Measurements from ENCODE around the gene IFT25. TPM values are rescaled to one million over a fixed set of nuclear protein-coding genes. Genes with fewer than 3 reads are reported as not detected.

IFT25 gene
- total RNA-seq, 1 experiment from 2014 or later, result 128 TPM

- Histone ChIP-seq H3K4me3 (no peak overlapping the region), H3K4me2 (no peak overlapping the region), H3K79me2 (ENCODE audit: low read depth) (peaks cover 28% of the 10 kb centered on the region), H3K27me3 (ENCODE audit: insufficient read depth, low read depth) (no peaks in the 10 kb centered on the region), H3K4me1 (replicated peaks; ENCODE audit: insufficient read depth) (peaks cover 26% of the 10 kb centered on the region), H2AFZ (no peak overlapping the region), H3K9me3 (ENCODE audit: insufficient read depth, low read depth) (no peaks in the 10 kb centered on the region), H4K20me1 (ENCODE audit: insufficient read depth) (no peaks in the 10 kb centered on the region), H3K9me2 (ENCODE audit: insufficient read depth) (no peaks in the 10 kb centered on the region), H3F3A (ENCODE audit: insufficient read depth, low read depth) (peaks cover 47% of the 10 kb centered on the region), H3K36me3 (ENCODE audit: low read depth) (peaks cover 29% of the 10 kb centered on the region; the same call in 1 of the 2 replicates), H3K27ac (no peak overlapping the region; the same call in 1 of the 2 replicates)
- POLR2A ChIA-PET (ENCODE audit: unreplicated experiment), result no interaction called here
- intact Hi-C loops (cut with micrococcal nuclease; ENCODE audit: unreplicated experiment), result no loop called here
- TF ChIP-seq EZH2 (IDR thresholded peaks at IDR 0.05; ENCODE audit: low read depth), result no peak
- no peak for TF ChIP-seq CTCF (conservative IDR thresholded peaks at IDR 0.05)
- BruUV-seq (replicated peaks), result no TSS peak
- CTCF ChIA-PET, result no interaction called here
- DNase-seq, result no peak
Measured at GRCh38 chr1:53954128-53954527, 8.6 kb upstream of the IFT25 start.

GRCh38 chr1:53951697-53952096 is 6.2 kb upstream of the IFT25 start:
- H3F3A ChIP-seq (ENCODE audit: insufficient read depth, low read depth), result peaks cover 41% of the 10 kb centered on the region
- TF ChIP-seq CTCF (conservative IDR thresholded peaks at IDR 0.05), result no peak
- TF ChIP-seq EZH2 (IDR thresholded peaks at IDR 0.05; ENCODE audit: low read depth), result no peak
- no peak for DNase-seq
- no peak overlapping the region for H3K4me2 ChIP-seq
- H3K9me3 ChIP-seq (ENCODE audit: insufficient read depth, low read depth), result no peaks in the 10 kb centered on the region
- intact Hi-C loops (cut with micrococcal nuclease; ENCODE audit: unreplicated experiment), result no loop called here
- ChIA-PET CTCF (no interaction called here), POLR2A (ENCODE audit: unreplicated experiment) (no interaction called here)
- no peaks in the 10 kb centered on the region for H4K20me1 ChIP-seq (ENCODE audit: insufficient read depth)
- no peaks in the 10 kb centered on the region for H3K27me3 ChIP-seq (ENCODE audit: insufficient read depth, low read depth)
- no peak overlapping the region for H2AFZ ChIP-seq
- H3K36me3 ChIP-seq (ENCODE audit: low read depth), result peaks cover 39% of the 10 kb centered on the region; the same call in 1 of the 2 replicates
- no peak overlapping the region for H3K27ac ChIP-seq
- H3K4me3 ChIP-seq, result no peak overlapping the region
- peaks cover 53% of the 10 kb centered on the region for H3K79me2 ChIP-seq (ENCODE audit: low read depth)
- no peaks in the 10 kb centered on the region for H3K9me2 ChIP-seq (ENCODE audit: insufficient read depth)
- H3K4me1 ChIP-seq (replicated peaks; ENCODE audit: insufficient read depth), result peaks cover 21% of the 10 kb centered on the region
- no TSS peak for BruUV-seq (replicated peaks)

- no peak overlapping the region for H3K4me3 ChIP-seq
- ChIA-PET POLR2A (ENCODE audit: unreplicated experiment) (interaction anchor here (0.7 kb wide), 1 partner anchor 550 kb away, joined by 4 read pairs; no protein-coding TSS in a partner anchor), CTCF (interaction anchor here (0.6 to 0.7 kb wide), 2 partner anchors 11 to 165 kb away, joined by 3 to 5 read pairs; no protein-coding TSS in a partner anchor)
- H4K20me1 ChIP-seq (ENCODE audit: insufficient read depth), result no peaks in the 10 kb centered on the region
- H2AFZ ChIP-seq, result no peak overlapping the region
- H3K9me2 ChIP-seq (ENCODE audit: insufficient read depth), result no peaks in the 10 kb centered on the region
- intact Hi-C loops (cut with micrococcal nuclease; ENCODE audit: unreplicated experiment), result loop anchor here (1.0 to 10.0 kb wide), 3 partner anchors 71 to 935 kb away; partner anchors contain the start of gene DHCR24
- no TSS peak for BruUV-seq (replicated peaks)
- no peaks in the 10 kb centered on the region for H3K9me3 ChIP-seq (ENCODE audit: insufficient read depth, low read depth)
- peaks cover 35% of the 10 kb centered on the region; the same call in 1 of the 2 replicates for H3K36me3 ChIP-seq (ENCODE audit: low read depth)
- peaks cover 58% of the 10 kb centered on the region for H3K79me2 ChIP-seq (ENCODE audit: low read depth)
- no peak overlapping the region for H3K27ac ChIP-seq
- peak in 1 of 2 experiments; percentile 22 for DNase-seq
- TF ChIP-seq EZH2 (IDR thresholded peaks at IDR 0.05; ENCODE audit: low read depth), result no peak
- TF ChIP-seq CTCF (conservative IDR thresholded peaks at IDR 0.05), result peak; percentile 71
- H3K4me2 ChIP-seq, result no peak overlapping the region
- no peaks in the 10 kb centered on the region for H3K27me3 ChIP-seq (ENCODE audit: insufficient read depth, low read depth)
- peaks cover 16% of the 10 kb centered on the region for H3K4me1 ChIP-seq (replicated peaks; ENCODE audit: insufficient read depth)
- H3F3A ChIP-seq (ENCODE audit: insufficient read depth, low read depth), result peaks cover 26% of the 10 kb centered on the region
Measured at GRCh38 chr1:53949023-53949990, 3.8 kb upstream of the IFT25 start.
